ENCODE results near the gene UBL7. TPM values are rescaled to one million over a fixed set of nuclear protein-coding genes. Genes with fewer than 3 reads are reported as not detected.

The UBL7 gene
- total RNA-seq, 1 experiment from 2014 or later, result 73.9 TPM

GRCh38 chr15:74421302-74422245 lies 39.4 kb downstream of the UBL7 start:
- POLR2A ChIA-PET (ENCODE audit: unreplicated experiment), result no interaction called here
- Histone ChIP-seq H3K4me1 (replicated peaks; ENCODE audit: insufficient read depth) (peaks cover 65% of the 10 kb centered on the region), H4K20me1 (ENCODE audit: insufficient read depth) (no peaks in the 10 kb centered on the region), H3K79me2 (ENCODE audit: low read depth) (peaks cover 44% of the 10 kb centered on the region), H3K9me3 (ENCODE audit: insufficient read depth, low read depth) (no peaks in the 10 kb centered on the region), H3K9me2 (ENCODE audit: insufficient read depth) (no peaks in the 10 kb centered on the region), H3F3A (ENCODE audit: insufficient read depth, low read depth) (peaks cover 30% of the 10 kb centered on the region), H3K4me3 (no peak overlapping the region), H3K27me3 (ENCODE audit: insufficient read depth, low read depth) (no peaks in the 10 kb centered on the region), H3K36me3 (ENCODE audit: low read depth) (no peaks in the 10 kb centered on the region), H2AFZ (no peak overlapping the region), H3K4me2 (peak overlapping the region; percentile 52), H3K27ac (peak overlapping the region; percentile 80; the same call in 1 of the 2 replicates)
- CTCF ChIA-PET, result no interaction called here
- TF ChIP-seq EZH2 (IDR thresholded peaks at IDR 0.05; ENCODE audit: low read depth), result no peak
- TF ChIP-seq, protein P1, sequence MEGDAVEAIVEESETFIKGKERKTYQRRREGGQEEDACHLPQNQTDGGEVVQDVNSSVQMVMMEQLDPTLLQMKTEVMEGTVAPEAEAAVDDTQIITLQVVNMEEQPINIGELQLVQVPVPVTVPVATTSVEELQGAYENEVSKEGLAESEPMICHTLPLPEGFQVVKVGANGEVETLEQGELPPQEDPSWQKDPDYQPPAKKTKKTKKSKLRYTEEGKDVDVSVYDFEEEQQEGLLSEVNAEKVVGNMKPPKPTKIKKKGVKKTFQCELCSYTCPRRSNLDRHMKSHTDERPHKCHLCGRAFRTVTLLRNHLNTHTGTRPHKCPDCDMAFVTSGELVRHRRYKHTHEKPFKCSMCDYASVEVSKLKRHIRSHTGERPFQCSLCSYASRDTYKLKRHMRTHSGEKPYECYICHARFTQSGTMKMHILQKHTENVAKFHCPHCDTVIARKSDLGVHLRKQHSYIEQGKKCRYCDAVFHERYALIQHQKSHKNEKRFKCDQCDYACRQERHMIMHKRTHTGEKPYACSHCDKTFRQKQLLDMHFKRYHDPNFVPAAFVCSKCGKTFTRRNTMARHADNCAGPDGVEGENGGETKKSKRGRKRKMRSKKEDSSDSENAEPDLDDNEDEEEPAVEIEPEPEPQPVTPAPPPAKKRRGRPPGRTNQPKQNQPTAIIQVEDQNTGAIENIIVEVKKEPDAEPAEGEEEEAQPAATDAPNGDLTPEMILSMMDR (conservative IDR thresholded peaks at IDR 0.05), result no peak
- no TSS peak for BruUV-seq (replicated peaks)
- intact Hi-C loops (cut with micrococcal nuclease; ENCODE audit: unreplicated experiment), result no loop called here
- no peak for DNase-seq

DNA sequence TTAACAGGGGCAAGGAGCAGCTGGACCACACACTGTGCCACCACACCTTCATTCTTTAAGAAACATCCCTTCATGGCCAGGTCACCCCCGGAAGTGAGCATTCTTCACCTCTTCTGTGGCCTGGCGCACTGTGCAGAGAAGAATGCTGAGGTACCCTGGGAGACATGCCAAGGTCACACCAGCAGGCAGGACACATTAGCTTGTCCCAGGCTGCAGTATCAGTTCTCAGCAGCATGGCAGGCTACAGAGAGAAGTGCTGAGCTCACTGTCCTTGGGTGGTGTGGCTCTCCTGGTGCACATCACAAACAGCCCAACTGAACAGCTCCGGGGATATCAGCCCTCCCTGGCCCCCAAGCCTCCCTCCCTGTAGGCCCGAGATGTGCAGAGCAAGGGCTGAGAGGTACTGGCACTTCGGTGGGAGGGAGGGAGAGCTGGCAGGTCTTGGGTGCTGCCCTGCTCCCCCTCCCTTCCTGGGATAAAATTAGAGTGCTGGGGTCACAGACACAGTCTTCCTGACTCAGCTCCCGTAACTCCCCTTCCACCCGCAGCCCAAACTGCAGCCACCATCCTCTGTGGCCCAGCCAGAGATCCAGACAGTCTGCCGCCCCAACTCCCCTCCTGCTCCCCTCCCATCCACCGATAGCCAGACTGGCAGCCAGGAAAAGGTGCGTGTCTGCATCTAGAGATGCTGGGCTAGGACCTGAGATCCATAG lies 40.6 kb downstream of the UBL7 start:
- peak overlapping the region; percentile 53 for H3K4me2 ChIP-seq
- TF ChIP-seq EZH2 (IDR thresholded peaks at IDR 0.05; ENCODE audit: low read depth), result no peak
- TF ChIP-seq, protein P1 (conservative IDR thresholded peaks at IDR 0.05), result no peak
- intact Hi-C loops (cut with micrococcal nuclease; ENCODE audit: unreplicated experiment), result loop anchor here (1.0 kb wide), 1 partner anchor 23 kb away; no protein-coding TSS in a partner anchor

DNA sequence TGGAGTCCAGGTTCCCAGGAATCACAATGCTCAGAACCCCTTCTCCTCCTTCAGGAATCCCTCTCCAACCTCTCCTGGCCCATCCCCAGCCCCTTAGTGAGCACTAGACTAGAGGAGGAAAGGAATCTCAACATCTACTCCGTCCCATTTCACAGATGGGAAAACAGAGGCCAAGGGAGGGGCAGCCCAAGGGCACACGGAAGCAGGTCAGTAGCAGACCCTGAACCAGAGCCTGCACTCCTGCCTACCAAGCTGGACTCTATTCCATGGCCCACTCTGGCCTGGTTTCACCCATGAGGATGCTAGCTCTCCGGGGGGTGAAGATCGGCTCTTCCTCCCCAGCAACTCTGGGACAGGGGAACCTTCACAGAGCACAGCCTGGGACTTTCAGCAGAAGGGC lies 41.5 kb downstream of the UBL7 start:
- intact Hi-C loops (cut with micrococcal nuclease; ENCODE audit: unreplicated experiment), result no loop called here
- Histone ChIP-seq H3K4me1 (replicated peaks; ENCODE audit: insufficient read depth) (peaks cover 53% of the 10 kb centered on the region), H3K27ac (peak overlapping the region; percentile 55), H4K20me1 (ENCODE audit: insufficient read depth) (no peaks in the 10 kb centered on the region), H3F3A (ENCODE audit: insufficient read depth, low read depth) (peaks cover 30% of the 10 kb centered on the region), H2AFZ (no peak overlapping the region), H3K36me3 (ENCODE audit: low read depth) (no peaks in the 10 kb centered on the region), H3K9me2 (ENCODE audit: insufficient read depth) (no peaks in the 10 kb centered on the region), H3K79me2 (ENCODE audit: low read depth) (peaks cover 35% of the 10 kb centered on the region), H3K27me3 (ENCODE audit: insufficient read depth, low read depth) (no peaks in the 10 kb centered on the region), H3K9me3 (ENCODE audit: insufficient read depth, low read depth) (no peaks in the 10 kb centered on the region), H3K4me3 (no peak overlapping the region), H3K4me2 (peak overlapping the region; percentile 53)
- DNase-seq, result no peak
- CTCF ChIA-PET, result interaction anchor here (1.3 kb wide), 1 partner anchor 22 kb away, joined by 4 read pairs; no protein-coding TSS in a partner anchor
- POLR2A ChIA-PET (ENCODE audit: unreplicated experiment), result interaction anchor here (0.6 to 1.3 kb wide), 3 partner anchors 10 to 34 kb away, joined by 5 to 22 read pairs (median 6); no protein-coding TSS in a partner anchor
- TSS peak; percentile 15 for BruUV-seq (replicated peaks)
- TF ChIP-seq, protein P1 (conservative IDR thresholded peaks at IDR 0.05), result no peak
- TF ChIP-seq EZH2 (IDR thresholded peaks at IDR 0.05; ENCODE audit: low read depth), result no peak

More for the DNA sequence above, 40.6 kb downstream of the UBL7 start:
- Histone ChIP-seq H3K27ac (peak overlapping the region; percentile 55), H3K79me2 (ENCODE audit: low read depth) (peaks cover 41% of the 10 kb centered on the region), H3K4me1 (replicated peaks; ENCODE audit: insufficient read depth) (peaks cover 62% of the 10 kb centered on the region), H2AFZ (no peak overlapping the region), H3F3A (ENCODE audit: insufficient read depth, low read depth) (peaks cover 30% of the 10 kb centered on the region), H3K36me3 (ENCODE audit: low read depth) (no peaks in the 10 kb centered on the region), H3K9me2 (ENCODE audit: insufficient read depth) (no peaks in the 10 kb centered on the region), H3K27me3 (ENCODE audit: insufficient read depth, low read depth) (no peaks in the 10 kb centered on the region), H3K9me3 (ENCODE audit: insufficient read depth, low read depth) (no peaks in the 10 kb centered on the region), H4K20me1 (ENCODE audit: insufficient read depth) (no peaks in the 10 kb centered on the region), H3K4me3 (no peak overlapping the region)
- CTCF ChIA-PET, result interaction anchor here (0.6 to 1.3 kb wide), 4 partner anchors 23 to 104 kb away, joined by 3 to 4 read pairs (median 4); partner anchors contain the start of gene UBL7
- POLR2A ChIA-PET (ENCODE audit: unreplicated experiment), result interaction anchor here (0.5 to 1.3 kb wide), 5 partner anchors 11 to 372 kb away, joined by 3 to 22 read pairs (median 6); no protein-coding TSS in a partner anchor
- DNase-seq, result peak; percentile 85 to 89
- BruUV-seq (replicated peaks), result TSS peak; percentile 22
